SU-DHL-6 (cell line): ENCODE results near the gene MBTPS2.
"Not testable (repeated sequence)": the region's sequence is repeated elsewhere in the genome, so short reads cannot be mapped to it uniquely, and the experiment has no call there.

Experiments
- H2AFZ ChIP-seq: fragments of 200-600 bp; sonication (generic); 2 replicates; pipeline ENCODE4 v1.6.1; 2014; ENCODE audit warnings: low read depth, mild to moderate bottlenecking, moderate library complexity, mixed read lengths, antibody characterized with exemption, low read length; ENCODE audit not compliant: severe bottlenecking
- H3F3A ChIP-seq: fragments of 200-600 bp; shearing (Covaris generic); 2 replicates; pipeline ENCODE4 v1.6.0; 2016; ENCODE audit warnings: antibody characterized with exemption, mild to moderate bottlenecking; ENCODE audit not compliant: insufficient read depth
- H3K27ac ChIP-seq: fragments of 200-600 bp; sonication (generic); 2 replicates; pipeline ENCODE4 v1.5.1; 2016; ENCODE audit warnings: low read depth, mild to moderate bottlenecking, low read length, moderate library complexity, mixed read lengths
- H3K27me3 ChIP-seq: fragments of 200-600 bp; sonication (generic), shearing (Covaris generic); 2 replicates; pipeline ENCODE4 v1.6.0; 2014; ENCODE audit warnings: mild to moderate bottlenecking, low read length
- H3K36me3 ChIP-seq: fragments of 200-600 bp; sonication (generic); 2 replicates; pipeline ENCODE4 v1.6.1; 2014; ENCODE audit warnings: mild to moderate bottlenecking, low read length, mixed read lengths
- H3K4me2 ChIP-seq: fragments of 300-600, 200-600 bp; shearing (Covaris generic), sonication (generic); 2 replicates; pipeline ENCODE4 v1.6.0; 2014; ENCODE audit warnings: low read length, low read depth, mild to moderate bottlenecking; ENCODE audit not compliant: poor library complexity, severe bottlenecking
- H3K4me3 ChIP-seq: fragments of 200-600 bp; sonication (generic); 2 replicates; pipeline ENCODE4 v1.5.1; 2014; ENCODE audit warnings: antibody characterized with exemption, low read length, mild to moderate bottlenecking, mixed read lengths; ENCODE audit not compliant: insufficient read depth, poor library complexity, severe bottlenecking
- H3K79me2 ChIP-seq: fragments of 200-600 bp; sonication (generic); 2 replicates; pipeline ENCODE4 v1.6.1; 2014; ENCODE audit warnings: mild to moderate bottlenecking, low read length, moderate library complexity; ENCODE audit not compliant: insufficient read depth
- H3K9ac ChIP-seq: fragments of 200-600 bp; sonication (generic); 2 replicates; pipeline ENCODE4 v1.7.0; 2014; ENCODE audit warnings: mild to moderate bottlenecking, low read length
- H3K9me2 ChIP-seq: fragments of 200-600 bp; sonication (generic); replicated peaks from 2 replicates; pipeline ENCODE4 v1.6.1; 2014; ENCODE audit warnings: low read length; ENCODE audit not compliant: insufficient read depth
- H3K9me3 ChIP-seq: fragments of 200-600 bp; sonication (generic); 2 replicates; pipeline ENCODE4 v1.6.1; 2014; ENCODE audit warnings: low read length, mixed read lengths; ENCODE audit not compliant: insufficient read depth
- H4K20me1 ChIP-seq: fragments of 200-600 bp; sonication (generic); 2 replicates; pipeline ENCODE4 v1.6.1; 2014; ENCODE audit warnings: low read depth, mild to moderate bottlenecking, antibody characterized with exemption, low read length, moderate library complexity, mixed read lengths
- CTCF ChIP-seq: fragments of 200-600 bp; sonication (generic); IDR thresholded peaks from one replicate; pipeline ENCODE4 v1.5.1; 2017; ENCODE audit warnings: antibody characterized with exemption, mild to moderate bottlenecking, low read length, moderate library complexity; ENCODE audit not compliant: insufficient read depth, poor library complexity, severe bottlenecking
- EZH2phosphoT487 ChIP-seq: fragments of 200-600 bp; sonication (generic), shearing (Covaris generic); conservative IDR thresholded peaks from 2 replicates; pipeline ENCODE4 v1.6.1; 2018; ENCODE audit warnings: mild to moderate bottlenecking, antibody characterized with exemption, low read length, moderate library complexity, mixed read lengths

MBTPS2 gene

GRCh38 chrX:21873063-21873775, 33.8 kb downstream of the MBTPS2 start:
- H3K4me3 ChIP-seq = no peak overlapping the region
- H3F3A ChIP-seq = no peaks in the 10 kb centered on the region
- H4K20me1 ChIP-seq = no peaks in the 10 kb centered on the region
- no peak overlapping the region for H3K4me2 ChIP-seq
- no peak for TF ChIP-seq EZH2phosphoT487
- TF ChIP-seq CTCF = no peak
- no peaks in the 10 kb centered on the region for H3K36me3 ChIP-seq
- no peaks in the 10 kb centered on the region for H3K9me2 ChIP-seq
- H3K27ac ChIP-seq = no peak overlapping the region
- H2AFZ ChIP-seq = no peak overlapping the region
- H3K9ac ChIP-seq = no peak overlapping the region
- no peaks in the 10 kb centered on the region for H3K9me3 ChIP-seq
- no peaks in the 10 kb centered on the region for H3K27me3 ChIP-seq
- H3K79me2 ChIP-seq = no peaks in the 10 kb centered on the region

DNA sequence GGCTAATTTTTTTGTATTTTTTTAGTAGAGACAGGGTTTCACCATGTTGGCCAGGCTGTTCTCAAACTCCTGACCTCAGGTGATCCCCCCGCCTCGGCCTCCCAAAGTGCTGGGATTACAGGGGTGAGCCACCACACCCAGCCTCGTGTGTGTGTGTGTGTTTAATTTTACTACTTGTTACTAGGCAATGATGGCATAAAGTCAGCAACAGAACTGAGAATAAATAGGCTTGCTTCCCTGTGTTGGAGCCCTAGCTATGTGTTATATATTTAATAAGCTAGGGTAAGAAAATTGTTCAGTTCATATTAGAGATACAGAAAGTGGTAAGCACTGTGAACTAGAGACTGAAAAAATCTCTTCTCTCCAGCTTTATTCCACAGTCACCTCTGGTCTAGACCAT, 34.8 kb downstream of the MBTPS2 start:
- H3K4me2 ChIP-seq, H3K9me2 ChIP-seq, H3K36me3 ChIP-seq, H2AFZ ChIP-seq, H3F3A ChIP-seq, H3K9me3 ChIP-seq, H3K4me3 ChIP-seq, H3K27me3 ChIP-seq, H4K20me1 ChIP-seq, H3K79me2 ChIP-seq, H3K9ac ChIP-seq, H3K27ac ChIP-seq: not testable (repeated sequence)

GRCh38 chrX:21875013-21875412, 35.6 kb downstream of the MBTPS2 start:
- Histone ChIP-seq H3K4me3 (no peak overlapping the region), H4K20me1 (no peaks in the 10 kb centered on the region), H3K9me2 (no peaks in the 10 kb centered on the region), H3K79me2 (no peaks in the 10 kb centered on the region), H3K27me3 (no peaks in the 10 kb centered on the region), H2AFZ (no peak overlapping the region), H3F3A (no peaks in the 10 kb centered on the region), H3K36me3 (no peaks in the 10 kb centered on the region), H3K27ac (no peak overlapping the region), H3K4me2 (no peak overlapping the region), H3K9ac (no peak overlapping the region), H3K9me3 (no peaks in the 10 kb centered on the region)
- TF ChIP-seq CTCF (no peak), EZH2phosphoT487 (no peak)

DNA sequence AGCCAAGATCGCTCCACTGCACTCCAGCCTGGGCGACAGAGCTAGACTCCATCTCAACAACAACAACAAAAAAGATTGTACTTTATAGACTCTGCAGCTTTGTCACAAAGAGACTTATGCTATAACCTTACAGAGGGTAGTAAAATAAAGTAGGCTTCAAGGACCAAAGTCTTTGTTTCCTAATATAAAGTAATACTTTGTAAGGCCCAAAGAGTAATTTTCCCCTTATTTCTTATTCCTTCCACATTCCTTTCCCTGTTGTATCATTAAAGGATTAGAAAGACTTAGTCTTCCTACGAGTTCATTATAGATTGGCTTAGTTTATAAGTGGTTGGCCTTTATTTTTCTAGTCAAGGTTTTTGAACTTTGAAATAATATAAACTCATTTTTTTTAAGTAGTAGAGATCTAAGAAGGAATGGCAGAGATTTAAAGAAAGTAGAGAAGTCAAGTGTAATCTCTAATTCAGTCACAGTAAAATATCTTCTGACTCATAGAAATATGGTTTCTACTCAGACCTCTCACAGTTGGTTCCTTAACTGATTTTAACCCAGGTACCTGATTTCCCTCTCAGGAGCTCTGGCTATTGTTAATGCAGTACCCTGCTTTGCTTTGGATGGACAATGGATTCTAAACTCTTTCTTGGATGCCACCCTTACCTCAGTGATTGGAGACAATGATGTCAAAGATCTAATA, 42.6 kb downstream of the MBTPS2 start:
- H3K4me2 ChIP-seq = no peak overlapping the region
- no peaks in the 10 kb centered on the region for H3K27me3 ChIP-seq
- no peaks in the 10 kb centered on the region for H3K36me3 ChIP-seq
- no peak overlapping the region for H3K4me3 ChIP-seq
- no peaks in the 10 kb centered on the region for H3K9me3 ChIP-seq
- no peak overlapping the region for H2AFZ ChIP-seq
- TF ChIP-seq CTCF (no peak), EZH2phosphoT487 (no peak)
- no peak overlapping the region for H3K27ac ChIP-seq
- H4K20me1 ChIP-seq = no peaks in the 10 kb centered on the region
- H3K9ac ChIP-seq = no peak overlapping the region
- no peaks in the 10 kb centered on the region for H3K79me2 ChIP-seq
- H3F3A ChIP-seq = no peaks in the 10 kb centered on the region
- no peaks in the 10 kb centered on the region for H3K9me2 ChIP-seq
